OCI-LY1 (cell line): ENCODE measurements around the gene IRS1.

Experiments used
- H2AFZ ChIP-seq: fragments of 200-600 bp; sonication (generic), shearing (Covaris generic); 2 replicates; pipeline ENCODE4 v1.6.0; 2014; ENCODE audit warnings: antibody characterized with exemption, mild to moderate bottlenecking, low read length
- H3F3A ChIP-seq: fragments of 200-600 bp; sonication (generic), shearing (Covaris generic); 2 replicates; pipeline ENCODE4 v1.6.0; 2014; ENCODE audit warnings: mild to moderate bottlenecking, antibody characterized with exemption, low read length, moderate library complexity; ENCODE audit not compliant: insufficient read depth
- H3K27ac ChIP-seq: fragments of 200-600 bp; sonication (generic); 2 replicates; pipeline ENCODE4 v1.5.1; 2014; ENCODE audit warnings: low read length, mixed run types, mild to moderate bottlenecking, low read depth; ENCODE audit not compliant: poor library complexity, severe bottlenecking
- H3K27me3 ChIP-seq: fragments of 200-600 bp; sonication (generic); 2 replicates; pipeline ENCODE4 v1.6.0; 2014; ENCODE audit warnings: antibody characterized with exemption, mild to moderate bottlenecking, low read length, moderate library complexity; ENCODE audit not compliant: insufficient read depth
- H3K36me3 ChIP-seq: fragments of 200-600 bp; sonication (generic); 2 replicates; pipeline ENCODE4 v1.6.1; 2014; ENCODE audit warnings: mild to moderate bottlenecking, antibody characterized with exemption, low read length, moderate library complexity, mixed read lengths; ENCODE audit not compliant: insufficient read depth
- H3K4me1 ChIP-seq: fragments of 200-600 bp; sonication (generic); 2 replicates; pipeline ENCODE4 v1.5.1; 2014; ENCODE audit warnings: mild to moderate bottlenecking, low read length, moderate library complexity; ENCODE audit not compliant: insufficient read depth, severe bottlenecking
- H3K4me2 ChIP-seq: fragments of 200-600 bp; sonication (generic), shearing (Covaris generic); 2 replicates; pipeline ENCODE4 v1.6.1; 2014; ENCODE audit warnings: low read length
- H3K4me3 ChIP-seq: fragments of 200-600 bp; sonication (generic); 2 replicates; pipeline ENCODE4 v1.5.1; 2014; ENCODE audit warnings: low read length, low read depth, mild to moderate bottlenecking, mixed read lengths; ENCODE audit not compliant: poor library complexity, severe bottlenecking
- H3K79me2 ChIP-seq: fragments of 200-600 bp; shearing (Covaris generic); 2 replicates; pipeline ENCODE4 v1.6.1; 2016; ENCODE audit warnings: mixed run types, low read length, mixed read lengths; ENCODE audit not compliant: insufficient read depth
- H3K9ac ChIP-seq: fragments of 200-600 bp; sonication (generic), shearing (Covaris generic); 2 replicates; pipeline ENCODE4 v1.6.1; 2014; ENCODE audit warnings: mild to moderate bottlenecking, low read length, mixed read lengths
- H3K9me2 ChIP-seq: fragments of 200-600 bp; sonication (generic), shearing (Covaris generic); 2 replicates; pipeline ENCODE4 v1.6.1; 2014; ENCODE audit warnings: low read depth, mild to moderate bottlenecking, low read length, mixed read lengths
- H3K9me3 ChIP-seq: fragments of 200-600 bp; shearing (Covaris generic); 2 replicates; pipeline ENCODE4 v1.6.1; 2014; ENCODE audit warnings: low read length, mixed read lengths
- H4K20me1 ChIP-seq: fragments of 200-600 bp; sonication (generic), shearing (Covaris generic); 2 replicates; pipeline ENCODE4 v1.6.0; 2016; ENCODE audit warnings: mild to moderate bottlenecking, low read length; ENCODE audit not compliant: insufficient read depth
- EZH2 ChIP-seq: fragments of 200-600 bp; sonication (generic), shearing (Covaris generic); IDR thresholded peaks from 2 replicates; pipeline ENCODE4 v1.8.0; 2017; ENCODE audit warnings: borderline replicate concordance, mixed run types, mild to moderate bottlenecking, antibody characterized with exemption, low read length, moderate library complexity, mixed read lengths
- TF ChIP-seq, protein P1 (sequence below): fragments of 200-600 bp; sonication (generic), shearing (Covaris generic); IDR thresholded peaks from 2 replicates; pipeline ENCODE4 v1.5.1; 2017; ENCODE audit warnings: mild to moderate bottlenecking, antibody characterized with exemption, low read length, moderate library complexity, mixed read lengths

Gene IRS1

DNA sequence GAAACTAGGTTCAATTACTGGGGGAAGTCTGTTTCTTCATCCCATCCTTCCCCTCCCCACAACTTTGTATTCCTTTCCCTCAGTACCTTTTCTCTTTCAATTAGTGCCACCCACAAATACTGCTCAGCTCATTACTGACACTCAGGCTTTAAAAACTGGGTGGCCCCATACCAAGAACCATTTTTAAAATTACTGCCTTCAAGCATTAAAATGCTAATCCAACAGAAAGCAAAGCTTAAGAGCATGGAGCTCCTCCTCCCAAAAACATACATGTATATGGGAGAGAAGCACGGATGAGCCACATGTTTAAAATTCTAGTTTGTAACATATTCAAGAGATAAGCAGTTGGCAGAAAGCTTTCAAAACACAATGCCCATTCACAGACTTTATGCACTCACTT is 44.0 kb downstream of the IRS1 start:
- H4K20me1 ChIP-seq: no peaks in the 10 kb centered on the region
- H3K27me3 ChIP-seq: no peaks in the 10 kb centered on the region
- no peak for TF ChIP-seq EZH2
- TF ChIP-seq, protein P1, sequence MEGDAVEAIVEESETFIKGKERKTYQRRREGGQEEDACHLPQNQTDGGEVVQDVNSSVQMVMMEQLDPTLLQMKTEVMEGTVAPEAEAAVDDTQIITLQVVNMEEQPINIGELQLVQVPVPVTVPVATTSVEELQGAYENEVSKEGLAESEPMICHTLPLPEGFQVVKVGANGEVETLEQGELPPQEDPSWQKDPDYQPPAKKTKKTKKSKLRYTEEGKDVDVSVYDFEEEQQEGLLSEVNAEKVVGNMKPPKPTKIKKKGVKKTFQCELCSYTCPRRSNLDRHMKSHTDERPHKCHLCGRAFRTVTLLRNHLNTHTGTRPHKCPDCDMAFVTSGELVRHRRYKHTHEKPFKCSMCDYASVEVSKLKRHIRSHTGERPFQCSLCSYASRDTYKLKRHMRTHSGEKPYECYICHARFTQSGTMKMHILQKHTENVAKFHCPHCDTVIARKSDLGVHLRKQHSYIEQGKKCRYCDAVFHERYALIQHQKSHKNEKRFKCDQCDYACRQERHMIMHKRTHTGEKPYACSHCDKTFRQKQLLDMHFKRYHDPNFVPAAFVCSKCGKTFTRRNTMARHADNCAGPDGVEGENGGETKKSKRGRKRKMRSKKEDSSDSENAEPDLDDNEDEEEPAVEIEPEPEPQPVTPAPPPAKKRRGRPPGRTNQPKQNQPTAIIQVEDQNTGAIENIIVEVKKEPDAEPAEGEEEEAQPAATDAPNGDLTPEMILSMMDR: no peak
- no peaks in the 10 kb centered on the region for H3K9me3 ChIP-seq
- no peak overlapping the region for H3K9ac ChIP-seq
- no peak overlapping the region for H3K27ac ChIP-seq
- H3K9me2 ChIP-seq: no peaks in the 10 kb centered on the region
- H3K4me2 ChIP-seq: no peak overlapping the region
- H2AFZ ChIP-seq: no peak overlapping the region
- no peaks in the 10 kb centered on the region for H3K79me2 ChIP-seq
- no peaks in the 10 kb centered on the region; the same call in 1 of the 2 replicates for H3F3A ChIP-seq
- H3K36me3 ChIP-seq: no peaks in the 10 kb centered on the region
- H3K4me1 ChIP-seq: peaks cover 10% of the 10 kb centered on the region
- no peak overlapping the region for H3K4me3 ChIP-seq

DNA sequence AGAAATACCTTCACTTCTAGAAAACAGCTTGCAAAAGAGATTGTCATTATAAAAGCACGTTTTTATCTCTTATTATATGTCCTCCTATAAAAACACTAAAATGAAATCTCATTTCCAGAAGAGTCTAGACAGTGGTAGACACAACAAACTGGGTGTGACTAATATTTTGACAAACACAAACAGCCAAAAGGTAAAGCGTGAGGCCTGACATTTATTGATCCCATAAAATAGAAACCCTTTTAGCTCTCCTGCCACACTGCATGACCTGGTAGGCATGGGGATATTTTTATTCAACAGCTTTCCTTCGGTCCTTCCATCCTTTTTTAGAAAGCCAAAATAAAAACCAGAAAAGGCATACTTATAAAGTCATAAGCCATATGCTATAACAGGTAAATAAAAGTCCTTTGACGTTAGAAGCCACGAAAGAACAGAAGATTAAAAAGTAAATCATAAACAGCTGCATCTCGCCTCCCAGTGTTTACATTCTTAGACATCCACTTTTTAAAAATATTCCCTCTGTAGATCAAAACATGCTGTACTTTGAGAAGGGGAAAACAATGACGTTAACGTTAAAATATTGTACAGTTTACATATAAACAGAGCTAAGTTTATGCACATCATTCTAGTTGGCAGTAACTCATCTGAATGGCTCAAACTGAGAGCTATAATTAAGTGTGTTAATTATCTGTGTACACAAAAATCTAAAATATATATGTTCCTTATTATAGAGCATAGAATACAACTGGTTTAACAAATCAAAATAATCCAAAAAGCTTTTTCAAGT is 44.6 kb downstream of the IRS1 start:
- TF ChIP-seq, protein P1: no peak
- no peak for TF ChIP-seq EZH2
- Histone ChIP-seq H3K27me3 (no peaks in the 10 kb centered on the region), H2AFZ (no peak overlapping the region), H3K9ac (no peak overlapping the region), H3K4me2 (no peak overlapping the region), H3K36me3 (no peaks in the 10 kb centered on the region), H3K9me2 (no peaks in the 10 kb centered on the region), H3K4me3 (no peak overlapping the region), H3K79me2 (no peaks in the 10 kb centered on the region), H3K9me3 (no peaks in the 10 kb centered on the region), H4K20me1 (no peaks in the 10 kb centered on the region), H3K27ac (no peak overlapping the region), H3F3A (no peaks in the 10 kb centered on the region; the same call in 1 of the 2 replicates), H3K4me1 (peaks cover 10% of the 10 kb centered on the region)

GRCh38 chr2:226752887-226753286 is 46.7 kb downstream of the IRS1 start:
- H3K79me2 ChIP-seq: no peaks in the 10 kb centered on the region
- TF ChIP-seq EZH2: no peak
- TF ChIP-seq, protein P1: no peak
- no peak overlapping the region for H3K27ac ChIP-seq

More at GRCh38 chr2:226752887-226753286, 46.7 kb downstream of the IRS1 start:
- Histone ChIP-seq H4K20me1 (no peaks in the 10 kb centered on the region), H3K9me2 (no peaks in the 10 kb centered on the region), H3K9me3 (no peaks in the 10 kb centered on the region), H2AFZ (no peak overlapping the region), H3K9ac (no peak overlapping the region), H3K27me3 (no peaks in the 10 kb centered on the region), H3K36me3 (no peaks in the 10 kb centered on the region), H3K4me2 (no peak overlapping the region), H3F3A (no peaks in the 10 kb centered on the region), H3K4me1 (no peaks in the 10 kb centered on the region), H3K4me3 (no peak overlapping the region)
